A673 (cell line): ENCODE measurements around the gene ADSL. TPM values are rescaled to one million over a fixed set of nuclear protein-coding genes. Genes with fewer than 3 reads are reported as not detected.

Source experiments
- BruUV-seq: library from RNA; stranded (reverse); fragments of 400-500 nt; replicated peaks from 2 replicates; lab custom pipeline; 2021; lab: Mats Ljungman, UMichigan
- CTCF ChIA-PET: fragments of 300-600 bp; sonication (Branson Sonifier 250); formaldehyde crosslinking; loops from one replicate; lab custom pipeline; 2022; ENCODE audit warnings: antibody characterized with exemption; lab: Charles Lee
- POLR2A ChIA-PET: fragments of 300-600 bp; sonication (Branson Sonifier 250); formaldehyde crosslinking; loops from one replicate; lab custom pipeline; 2022; ENCODE audit warnings: antibody characterized with exemption; ENCODE audit not compliant: low non-redundant PET; lab: Charles Lee
- DNase-seq: peaks from one replicate; pipeline ENCODE4 v3.0.0-alpha.2; 2015; ENCODE audit warnings: low spot score
- H3K27ac ChIP-seq: fragments of 200-600 bp; sonication (generic); 2 replicates; pipeline ENCODE4 v1.5.1; 2016; ENCODE audit warnings: mixed run types, low read depth, mild to moderate bottlenecking, mixed read lengths, antibody characterized with exemption, low read length; ENCODE audit not compliant: poor library complexity, severe bottlenecking
- H3K27me3 ChIP-seq: fragments of 200-600 bp; sonication (generic); replicated peaks from 2 replicates; pipeline ENCODE4 v1.6.1; 2017; ENCODE audit warnings: mixed run types, low read depth, mild to moderate bottlenecking, mixed read lengths, antibody characterized with exemption, low read length; ENCODE audit not compliant: insufficient read depth, poor library complexity
- H3K36me3 ChIP-seq: fragments of 200-600 bp; sonication (generic); 2 replicates; pipeline ENCODE4 v1.6.1; 2016; ENCODE audit warnings: mixed run types, mild to moderate bottlenecking, mixed read lengths, antibody characterized with exemption, low read length; ENCODE audit not compliant: insufficient read depth, poor library complexity, severe bottlenecking
- H3K4me1 ChIP-seq: fragments of 200-600 bp; sonication (generic); 2 replicates; pipeline ENCODE4 v1.6.1; 2017; ENCODE audit warnings: mixed run types, mild to moderate bottlenecking, mixed read lengths, antibody characterized with exemption, low read length; ENCODE audit not compliant: insufficient read depth, poor library complexity, severe bottlenecking
- H3K4me3 ChIP-seq: fragments of 200-600 bp; sonication (generic); 2 replicates; pipeline ENCODE4 v1.5.1; 2016; ENCODE audit warnings: low read depth, mixed run types, mild to moderate bottlenecking, mixed read lengths, low read length; ENCODE audit not compliant: poor library complexity, severe bottlenecking
- H3K9me3 ChIP-seq: fragments of 200-600 bp; sonication (generic); 2 replicates; pipeline ENCODE4 v1.6.1; 2016; ENCODE audit warnings: mixed run types, low read depth, mild to moderate bottlenecking, mixed read lengths, antibody characterized with exemption, low read length; ENCODE audit not compliant: poor library complexity, severe bottlenecking
- CTCF ChIP-seq: fragments of 300-800, 200-600 bp; sonication (generic); conservative IDR thresholded peaks from 2 replicates; pipeline ENCODE4 v1.5.1; 2017; ENCODE audit warnings: low read depth, mild to moderate bottlenecking, antibody characterized with exemption, low read length, moderate library complexity, mixed read lengths
- EZH2 ChIP-seq: fragments of 200-600 bp; sonication (generic); IDR thresholded peaks from 2 replicates; pipeline ENCODE4 v1.6.1; 2017; ENCODE audit warnings: borderline replicate concordance, low read depth, mild to moderate bottlenecking, mixed read lengths, antibody characterized with exemption, low read length; ENCODE audit not compliant: poor library complexity, severe bottlenecking
- intact Hi-C: fragments of 100-400 bp; cut with micrococcal nuclease; formaldehyde crosslinking; loops from one replicate; pipeline ENCODE4 v1.10.0; 2022; ENCODE audit not compliant: unreplicated experiment
- total RNA-seq: library from RNA; stranded (reverse); gene quantifications from 2 replicates; pipeline ENCODE4 v1.2.3, GENCODE V29; 2021

ADSL gene
- total RNA-seq, 1 experiment from 2014 or later: 133 TPM

GRCh38 chr22:40412441-40412840, 66.1 kb downstream of the ADSL start:
- Histone ChIP-seq H3K27me3 (no peaks in the 10 kb centered on the region), H3K4me1 (no peaks in the 10 kb centered on the region), H3K9me3 (no peaks in the 10 kb centered on the region), H3K36me3 (peaks cover 57% of the 10 kb centered on the region), H3K27ac (no peak overlapping the region), H3K4me3 (no peak overlapping the region)
- no peak for DNase-seq
- no TSS peak for BruUV-seq
- intact Hi-C loops: no loop called here
- ChIA-PET POLR2A (no interaction called here), CTCF (no interaction called here)
- no peak for TF ChIP-seq CTCF

- Histone ChIP-seq H3K4me3 (no peak overlapping the region), H3K27ac (peak overlapping the region; percentile 50), H3K4me1 (peaks cover 11% of the 10 kb centered on the region), H3K36me3 (peaks cover 47% of the 10 kb centered on the region), H3K27me3 (no peaks in the 10 kb centered on the region), H3K9me3 (no peaks in the 10 kb centered on the region)
- DNase-seq: no peak
- no TSS peak for BruUV-seq
- POLR2A ChIA-PET: no interaction called here
- intact Hi-C loops: no loop called here
- CTCF ChIA-PET: no interaction called here
- no peak for TF ChIP-seq EZH2
- no peak for TF ChIP-seq CTCF
Measured at GRCh38 chr22:40413873-40414272, 67.6 kb downstream of the ADSL start.

- intact Hi-C loops: no loop called here
- POLR2A ChIA-PET: no interaction called here
Measured at GRCh38 chr22:40414311-40414710, 68.0 kb downstream of the ADSL start.

More at GRCh38 chr22:40414311-40414710, 68.0 kb downstream of the ADSL start:
- BruUV-seq: no TSS peak
- Histone ChIP-seq H3K4me1 (peaks cover 15% of the 10 kb centered on the region), H3K4me3 (no peak overlapping the region), H3K36me3 (peaks cover 46% of the 10 kb centered on the region), H3K27ac (peak overlapping the region; percentile 50), H3K27me3 (no peaks in the 10 kb centered on the region), H3K9me3 (no peaks in the 10 kb centered on the region)
- DNase-seq: no peak
- CTCF ChIA-PET: no interaction called here
- no peak for TF ChIP-seq CTCF
- TF ChIP-seq EZH2: no peak
